K562 (cell line): ENCODE measurements around the gene TASP1.

Experiments used
- FOXM1 ChIP-seq, 2 experiments: fragments of 450-650 bp in 1 of 2; sonication (generic) in 1 of 2; formaldehyde crosslinking in 1 of 2; IDR thresholded peaks; 2 replicates each; pipeline versions ENCODE4 v1.6.1 to v1.9.0; 2017 to 2022; ENCODE audit warnings: low read depth in 2 of 2, mild to moderate bottlenecking in 2 of 2, missing genetic modification reagents in 1 of 2, moderate library complexity in 1 of 2
- NCOR1 ChIP-seq: fragments of 450-650 bp; IDR thresholded peaks from 2 replicates; pipeline ENCODE4 v1.6.1; 2016; ENCODE audit warnings: mild to moderate bottlenecking, moderate library complexity
- POLR2AphosphoS5 ChIP-seq: IDR thresholded peaks from 2 replicates; pipeline ENCODE4 v1.6.1; 2011; ENCODE audit warnings: mild to moderate bottlenecking, low read depth, low read length, moderate library complexity; ENCODE audit not compliant: control insufficient read depth, insufficient read depth
- RUNX1 ChIP-seq: sonication (generic); IDR thresholded peaks from 2 replicates; pipeline ENCODE4 v1.6.1; 2016; ENCODE audit warnings: antibody characterized with exemption, low read depth
- TF ChIP-seq, protein P1 (sequence below): sonication (generic); formaldehyde crosslinking; IDR thresholded peaks from 2 replicates; pipeline ENCODE4 v1.8.1; 2022; ENCODE audit warnings: missing genetic modification reagents

GRCh38 chr20:13412806-13413445 is 225.8 kb downstream of the TASP1 start:
- TF ChIP-seq POLR2AphosphoS5 (no peak), FOXM1 (IDR thresholded peaks at IDR 0.05; ENCODE audit: low read depth) (no peak), FOXM1 (CRISPR knock-in tag; IDR thresholded peaks at IDR 0.05; ENCODE audit: low read depth) (no peak), RUNX1 (no peak), NCOR1 (no peak)
- TF ChIP-seq, protein P1, sequence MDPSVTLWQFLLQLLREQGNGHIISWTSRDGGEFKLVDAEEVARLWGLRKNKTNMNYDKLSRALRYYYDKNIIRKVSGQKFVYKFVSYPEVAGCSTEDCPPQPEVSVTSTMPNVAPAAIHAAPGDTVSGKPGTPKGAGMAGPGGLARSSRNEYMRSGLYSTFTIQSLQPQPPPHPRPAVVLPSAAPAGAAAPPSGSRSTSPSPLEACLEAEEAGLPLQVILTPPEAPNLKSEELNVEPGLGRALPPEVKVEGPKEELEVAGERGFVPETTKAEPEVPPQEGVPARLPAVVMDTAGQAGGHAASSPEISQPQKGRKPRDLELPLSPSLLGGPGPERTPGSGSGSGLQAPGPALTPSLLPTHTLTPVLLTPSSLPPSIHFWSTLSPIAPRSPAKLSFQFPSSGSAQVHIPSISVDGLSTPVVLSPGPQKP (CRISPR knock-in tag): no peak
